H9 (cell line): ENCODE data around the gene TANGO6. TPM values are rescaled to one million over a fixed set of nuclear protein-coding genes. Genes with fewer than 3 reads are reported as not detected.

Experiments used
- DNase-seq: peaks from one replicate; pipeline ENCODE4 v3.0.0-alpha.2; 2017
- H2AFZ ChIP-seq: one replicate; pipeline ENCODE4 v1.6.1; 2013; ENCODE audit warnings: mild to moderate bottlenecking, low read length, control low read depth, moderate library complexity
- H2AK5ac ChIP-seq: 2 replicates; pipeline ENCODE4 v1.6.1; 2013; ENCODE audit warnings: low read length, control low read depth, mixed read lengths; ENCODE audit not compliant: insufficient read length
- H2BK120ac ChIP-seq: one replicate; pipeline ENCODE4 v1.6.1; 2013; ENCODE audit warnings: low read depth, mild to moderate bottlenecking, low read length, control low read depth, inconsistent platforms; ENCODE audit not compliant: poor library complexity, severe bottlenecking
- H2BK12ac ChIP-seq: 2 replicates; pipeline ENCODE4 v1.6.1; 2013; ENCODE audit warnings: low read length, control low read depth, mixed read lengths, low read depth; ENCODE audit not compliant: insufficient read length
- H2BK15ac ChIP-seq: 2 replicates; pipeline ENCODE4 v1.6.1; 2013; ENCODE audit warnings: low read depth, low read length, control low read depth
- H2BK20ac ChIP-seq: one replicate; pipeline ENCODE4 v1.6.1; 2013; ENCODE audit warnings: low read depth, mild to moderate bottlenecking, low read length, control low read depth, inconsistent platforms; ENCODE audit not compliant: poor library complexity, severe bottlenecking
- H2BK5ac ChIP-seq: 2 replicates; pipeline ENCODE4 v1.6.1; 2013; ENCODE audit warnings: low read length, control low read depth, mixed read lengths; ENCODE audit not compliant: insufficient read length
- H3K14ac ChIP-seq: 2 replicates; pipeline ENCODE4 v1.6.1; 2013; ENCODE audit warnings: low read length, control low read depth; ENCODE audit not compliant: insufficient read depth
- H3K18ac ChIP-seq: 2 replicates; pipeline ENCODE4 v1.6.1; 2013; ENCODE audit warnings: low read depth, mild to moderate bottlenecking, mixed read lengths, low read length, control low read depth; ENCODE audit not compliant: insufficient read length
- H3K23ac ChIP-seq: 2 replicates; pipeline ENCODE4 v1.6.1; 2013; ENCODE audit warnings: low read length, control low read depth, mixed read lengths, low read depth; ENCODE audit not compliant: insufficient read length
- H3K23me2 ChIP-seq: 2 replicates; pipeline ENCODE4 v1.6.1; 2013; ENCODE audit warnings: low read depth, mild to moderate bottlenecking, mixed read lengths, low read length, control low read depth; ENCODE audit not compliant: insufficient read length, poor library complexity, severe bottlenecking
- H3K27ac ChIP-seq: 2 replicates; pipeline ENCODE4 v1.5.1; 2013; ENCODE audit warnings: low read length, control low read depth, mixed read lengths, low read depth; ENCODE audit not compliant: insufficient read length
- H3K27me3 ChIP-seq: 2 replicates; pipeline ENCODE4 v1.6.1; 2013; ENCODE audit warnings: low read length, control low read depth, inconsistent platforms; ENCODE audit not compliant: insufficient read depth
- H3K4ac ChIP-seq: 2 replicates; pipeline ENCODE4 v1.6.1; 2013; ENCODE audit warnings: low read depth, mild to moderate bottlenecking, control low read depth, inconsistent platforms, low read length, moderate library complexity
- H3K4me1 ChIP-seq: 2 replicates; pipeline ENCODE4 v1.6.1; 2013; ENCODE audit warnings: low read length, control low read depth, inconsistent platforms; ENCODE audit not compliant: insufficient read depth
- H3K4me2 ChIP-seq: 2 replicates; pipeline ENCODE4 v1.6.1; 2013; ENCODE audit warnings: low read length, control low read depth, mixed read lengths; ENCODE audit not compliant: insufficient read length, insufficient read depth
- H3K56ac ChIP-seq: 2 replicates; pipeline ENCODE4 v1.6.1; 2013; ENCODE audit warnings: low read depth, mild to moderate bottlenecking, mixed read lengths, low read length, control low read depth; ENCODE audit not compliant: insufficient read length
- H3K79me1 ChIP-seq: 2 replicates; pipeline ENCODE4 v1.6.1; 2013; ENCODE audit warnings: low read depth, mild to moderate bottlenecking, moderate library complexity, low read length, control low read depth, inconsistent platforms; ENCODE audit not compliant: insufficient read depth, poor library complexity, severe bottlenecking
- H3K79me2 ChIP-seq: 2 replicates; pipeline ENCODE4 v1.6.1; 2013; ENCODE audit warnings: low read length, control low read depth, inconsistent platforms; ENCODE audit not compliant: insufficient read depth
- H3K9ac ChIP-seq: 2 replicates; pipeline ENCODE4 v1.6.1; 2013; ENCODE audit warnings: low read length, control low read depth, mixed read lengths; ENCODE audit not compliant: insufficient read length; ENCODE audit errors: extremely low read depth
- H3K9me3 ChIP-seq: one replicate; pipeline ENCODE4 v1.6.1; 2013; ENCODE audit warnings: low read depth, low read length, inconsistent platforms; ENCODE audit not compliant: control insufficient read depth
- H3T11ph ChIP-seq: one replicate; pipeline ENCODE4 v1.6.1; 2013; ENCODE audit warnings: mild to moderate bottlenecking, low read length, control low read depth, inconsistent platforms
- H4K20me1 ChIP-seq: one replicate; pipeline ENCODE4 v1.6.1; 2013; ENCODE audit not compliant: control insufficient read depth, insufficient read length, insufficient read depth
- H4K5ac ChIP-seq: 2 replicates; pipeline ENCODE4 v1.6.1; 2013; ENCODE audit warnings: low read depth, mild to moderate bottlenecking, mixed read lengths, low read length, control low read depth; ENCODE audit not compliant: insufficient read length
- H4K8ac ChIP-seq: replicated peaks from 2 replicates; pipeline ENCODE4 v1.6.1; 2013; ENCODE audit warnings: low read length, control low read depth, mixed read lengths, low read depth; ENCODE audit not compliant: insufficient read length
- H4K91ac ChIP-seq: 2 replicates; pipeline ENCODE4 v1.6.1; 2013; ENCODE audit warnings: low read depth, mild to moderate bottlenecking, moderate library complexity, mixed read lengths, low read length, control low read depth; ENCODE audit not compliant: insufficient read length
- H3K27ac Mint-ChIP-seq, 3 experiments: 2 replicates in 2 of 3; 3 replicates in 1 of 3; pipeline ENCODE4 v1.8.0; 2020 to 2021; ENCODE audit warnings: mixed read lengths in 3 of 3, mild to moderate bottlenecking in 1 of 3, moderate library complexity in 1 of 3
- H3K27me3 Mint-ChIP-seq: 2 replicates; pipeline ENCODE4 v1.8.0; 2021; ENCODE audit warnings: low read depth, mild to moderate bottlenecking, moderate library complexity, mixed read lengths
- H3K36me3 Mint-ChIP-seq, 3 experiments: 2 replicates in 2 of 3; 3 replicates in 1 of 3; pipeline ENCODE4 v1.8.0; 2020 to 2021; ENCODE audit warnings: low read depth in 3 of 3, mixed read lengths in 3 of 3; ENCODE audit not compliant: insufficient read depth in 1 of 3
- H3K4me1 Mint-ChIP-seq, 2 experiments: 2 replicates each; pipeline ENCODE4 v1.8.0; 2020; ENCODE audit warnings: mixed read lengths in 2 of 2
- H3K4me3 Mint-ChIP-seq, 2 experiments: 2 replicates in 1 of 2; 3 replicates in 1 of 2; pipeline ENCODE4 v1.8.0; 2020 to 2021; ENCODE audit warnings: mild to moderate bottlenecking in 2 of 2, mixed read lengths in 2 of 2, moderate library complexity in 1 of 2
- H3K9me3 Mint-ChIP-seq, 2 experiments: 2 replicates in 1 of 2; 3 replicates in 1 of 2; pipeline ENCODE4 v1.8.0; 2020; ENCODE audit warnings: mild to moderate bottlenecking in 2 of 2, mixed read lengths in 2 of 2, moderate library complexity in 1 of 2
- WGBS: extraction: QIAGEN DNeasy Blood & Tissue Kit; methylation state at CpG from one replicate; pipeline ENCODE4 v1.1.7; 2013; ENCODE audit warnings: missing lambda C conversion rate, low lambda C conversion rate, mixed read lengths; ENCODE audit not compliant: insufficient read length; ENCODE audit errors: extremely low coverage; 5-methylcytosine and 5-hydroxymethylcytosine counted together
- total RNA-seq: library from RNA; stranded (reverse); gene quantifications from 2 replicates; pipeline ENCODE4 v1.2.1, GENCODE V29; 2021
- TF ChIP-seq, protein P1 (sequence below): fragments of 200-600 bp; sonication (generic); conservative IDR thresholded peaks from 3 replicates; pipeline ENCODE4 v1.8.0; 2021; ENCODE audit warnings: antibody characterized with exemption, mild to moderate bottlenecking

The TANGO6 gene
- total RNA-seq, 1 experiment from 2014 or later: 12.0 TPM

DNA sequence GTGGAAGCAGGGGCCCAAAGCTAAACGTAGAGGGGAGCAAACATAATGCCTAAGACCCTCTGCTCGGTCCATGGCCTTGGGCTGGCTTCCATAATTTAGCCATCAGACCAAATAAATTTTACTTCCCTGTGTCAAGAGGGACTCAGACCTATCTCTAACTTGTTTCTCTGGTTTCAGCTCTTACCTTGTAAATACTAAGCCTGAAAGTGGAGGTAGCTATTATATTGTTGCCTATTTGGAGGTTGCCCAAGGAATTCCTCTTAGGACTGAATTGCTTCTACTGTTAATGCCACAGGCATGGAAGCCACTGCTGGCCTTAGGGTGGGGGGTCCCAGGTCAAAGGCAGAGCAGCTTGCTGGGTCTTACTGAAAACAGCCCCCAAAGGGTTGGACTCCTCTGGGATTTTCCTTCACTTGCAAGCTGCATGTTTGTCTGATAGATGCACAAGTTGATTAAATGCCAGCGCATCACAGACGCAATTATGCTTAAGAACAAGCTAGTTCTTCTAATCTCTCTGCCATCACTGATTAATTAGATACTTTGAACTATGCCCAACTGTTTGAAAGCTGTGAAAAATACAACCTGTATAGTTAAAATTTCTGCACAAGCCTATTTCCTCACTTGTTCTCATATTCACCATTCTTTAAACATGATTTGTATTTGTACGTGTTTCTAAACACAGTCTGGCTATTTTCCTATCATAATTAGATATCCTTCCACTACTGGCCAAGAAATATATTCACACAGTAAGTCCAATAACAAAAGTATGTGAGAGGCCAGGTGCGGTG, 194.2 kb downstream of the TANGO6 start:
- Histone ChIP-seq H3K79me1 (no peaks in the 10 kb centered on the region), H2BK120ac (no peak overlapping the region), H3K79me2 (no peaks in the 10 kb centered on the region), H2BK5ac (no peak overlapping the region), H3K18ac (no peak overlapping the region), H2AFZ (no peak overlapping the region), H2BK12ac (no peak overlapping the region), H3K4ac (no peak overlapping the region), H2BK20ac (no peak overlapping the region), H2BK15ac (no peak overlapping the region), H3K9me3 (peaks cover 5% of the 10 kb centered on the region), H2AK5ac (no peak overlapping the region), H4K5ac (no peak overlapping the region), H3K27me3 (no peaks in the 10 kb centered on the region), H4K8ac (no peak overlapping the region), H3K23me2 (no peaks in the 10 kb centered on the region), H3K27ac (no peak overlapping the region), H3K14ac (no peak overlapping the region), H4K20me1 (no peaks in the 10 kb centered on the region), H3K9ac (no peak overlapping the region), H3K56ac (no peak overlapping the region), H4K91ac (no peak overlapping the region), H3K4me1 (no peaks in the 10 kb centered on the region), H3K4me2 (no peak overlapping the region), H3T11ph (no peak overlapping the region), H3K23ac (no peak overlapping the region)
- Mint-ChIP-seq H3K27ac (no peak overlapping the region), H3K9me3 (peaks cover 5 to 7% of the 10 kb centered on the region in 2 experiments; a peak in 3 of 5 replicates), H3K27me3 (no peaks in the 10 kb centered on the region), H3K4me1 (no peaks in the 10 kb centered on the region), H3K4me3 (no peak overlapping the region), H3K36me3 (peaks cover 12 to 20% (median 17%) of the 10 kb centered on the region in 3 experiments)
- TF ChIP-seq, protein P1, sequence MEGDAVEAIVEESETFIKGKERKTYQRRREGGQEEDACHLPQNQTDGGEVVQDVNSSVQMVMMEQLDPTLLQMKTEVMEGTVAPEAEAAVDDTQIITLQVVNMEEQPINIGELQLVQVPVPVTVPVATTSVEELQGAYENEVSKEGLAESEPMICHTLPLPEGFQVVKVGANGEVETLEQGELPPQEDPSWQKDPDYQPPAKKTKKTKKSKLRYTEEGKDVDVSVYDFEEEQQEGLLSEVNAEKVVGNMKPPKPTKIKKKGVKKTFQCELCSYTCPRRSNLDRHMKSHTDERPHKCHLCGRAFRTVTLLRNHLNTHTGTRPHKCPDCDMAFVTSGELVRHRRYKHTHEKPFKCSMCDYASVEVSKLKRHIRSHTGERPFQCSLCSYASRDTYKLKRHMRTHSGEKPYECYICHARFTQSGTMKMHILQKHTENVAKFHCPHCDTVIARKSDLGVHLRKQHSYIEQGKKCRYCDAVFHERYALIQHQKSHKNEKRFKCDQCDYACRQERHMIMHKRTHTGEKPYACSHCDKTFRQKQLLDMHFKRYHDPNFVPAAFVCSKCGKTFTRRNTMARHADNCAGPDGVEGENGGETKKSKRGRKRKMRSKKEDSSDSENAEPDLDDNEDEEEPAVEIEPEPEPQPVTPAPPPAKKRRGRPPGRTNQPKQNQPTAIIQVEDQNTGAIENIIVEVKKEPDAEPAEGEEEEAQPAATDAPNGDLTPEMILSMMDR: no peak
- no CpG with 5 or more reads among the region's 6 CpGs for WGBS
- no peak for DNase-seq
